Measurements from ENCODE around the gene NUDT22.

- TF ChIP-seq EZH2 (IDR thresholded peaks at IDR 0.05; ENCODE audit: borderline replicate concordance, low read depth, low read length, poor library complexity, severe bottlenecking) (no peak), CTCF (conservative IDR thresholded peaks at IDR 0.05; ENCODE audit: low read depth, low read length) (no peak)
These were observed 29.4 kb downstream of the NUDT22 start for GRCh38 chr11:64255135-64256128.

Data from A673 (cell line).